ENCODE results near the gene AK6.
"Not testable (repeated sequence)": the region's sequence is repeated elsewhere in the genome, so short reads cannot be mapped to it uniquely, and the experiment has no call there.

AK6 gene

DNA sequence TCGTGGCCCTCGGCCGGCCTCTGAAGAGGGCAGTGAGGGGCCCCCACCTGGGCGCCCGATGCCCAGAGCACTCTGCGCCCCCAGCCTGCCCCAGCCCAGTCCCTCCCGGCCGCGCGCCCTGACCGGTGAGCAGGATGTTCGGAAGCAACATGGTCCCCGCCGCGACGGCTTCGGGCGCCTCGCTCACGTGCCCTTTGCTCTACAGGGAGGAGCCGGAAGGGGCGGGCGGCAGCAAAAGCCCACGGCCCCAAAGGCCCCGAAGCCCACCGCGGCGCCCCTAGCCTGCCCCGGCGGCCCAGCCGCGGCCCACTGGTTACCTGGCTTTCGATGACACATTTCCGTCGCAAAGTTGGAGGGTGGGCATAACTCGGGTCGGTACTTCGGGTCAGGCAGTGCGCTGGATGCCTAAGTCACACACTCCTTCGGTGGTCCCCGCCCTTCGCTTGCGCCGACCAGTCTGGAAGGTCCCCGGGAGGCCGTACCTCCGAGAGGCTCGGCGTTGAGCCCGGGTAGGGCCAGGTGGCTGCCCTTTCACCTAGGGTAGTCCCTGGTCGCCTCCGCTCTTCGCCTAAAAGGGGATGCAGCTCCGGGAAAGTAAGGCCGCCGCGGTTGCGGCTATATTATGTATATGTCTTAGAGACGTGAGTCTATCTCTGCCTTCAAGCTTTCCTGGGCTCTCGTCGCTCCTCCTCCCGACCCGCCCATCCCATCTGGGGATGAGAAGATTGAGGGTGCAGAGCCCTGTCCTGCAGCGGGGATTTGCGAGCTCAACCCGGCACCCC is at the start of gene AK6, which contains the start of the genes RAD17 and TAF9:
AK6 (minus strand) TSS at position 181 of the 782 bp plus-strand sequence; CDS start at position 151, 30 bp downstream.
RAD17 (plus strand) TSS at position 479 of the 782 bp plus-strand sequence. CDS start 2,391 bp downstream, outside the sequence.
TAF9 (minus strand) TSS at position 181 of the 782 bp plus-strand sequence. CDS start 3,783 bp downstream, outside the sequence.
- peak; percentile 83 for DNase-seq (ENCODE audit: low read depth)

DNA sequence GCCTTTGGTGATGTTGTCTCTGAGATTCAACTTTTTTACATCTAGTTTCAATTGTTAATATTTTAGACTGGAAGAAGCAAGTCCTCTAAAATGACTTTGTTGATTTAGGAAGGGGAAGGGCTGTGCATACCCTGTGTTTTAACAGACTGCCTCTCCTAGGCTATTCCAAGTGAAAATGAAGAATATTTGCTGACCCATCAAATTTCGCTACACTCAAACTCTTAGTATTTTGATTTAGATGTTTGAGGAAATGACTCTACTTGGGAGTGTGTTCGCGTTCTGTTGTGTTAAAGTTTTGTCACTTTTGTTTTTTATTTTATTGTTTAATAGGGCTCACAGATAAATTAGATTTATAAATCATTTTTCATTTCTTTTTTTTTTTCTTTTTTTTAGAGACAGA is 49.2 kb upstream of the AK6 start:
- DNase-seq (ENCODE audit: low read depth) = no peak

DNA sequence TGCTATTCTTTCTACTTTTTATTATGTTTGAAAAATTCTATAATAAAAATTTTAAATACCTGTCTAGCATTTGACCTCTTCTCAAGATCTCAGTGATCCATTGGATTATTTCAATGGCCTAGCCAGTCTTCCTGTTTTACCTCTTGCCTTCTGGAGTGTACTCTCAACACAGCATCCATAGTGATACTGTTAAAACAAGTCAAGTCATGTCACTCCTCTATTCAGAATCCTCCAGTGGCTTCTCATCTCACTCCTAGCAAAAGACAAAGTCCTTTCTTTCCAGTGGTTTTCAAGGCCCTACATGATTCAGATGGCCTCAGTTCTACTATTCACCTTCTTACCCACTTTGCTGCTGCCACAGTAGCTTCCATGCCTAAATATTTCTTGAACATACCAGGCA is 47.4 kb upstream of the AK6 start:
- DNase-seq (ENCODE audit: low read depth) = no peak

DNA sequence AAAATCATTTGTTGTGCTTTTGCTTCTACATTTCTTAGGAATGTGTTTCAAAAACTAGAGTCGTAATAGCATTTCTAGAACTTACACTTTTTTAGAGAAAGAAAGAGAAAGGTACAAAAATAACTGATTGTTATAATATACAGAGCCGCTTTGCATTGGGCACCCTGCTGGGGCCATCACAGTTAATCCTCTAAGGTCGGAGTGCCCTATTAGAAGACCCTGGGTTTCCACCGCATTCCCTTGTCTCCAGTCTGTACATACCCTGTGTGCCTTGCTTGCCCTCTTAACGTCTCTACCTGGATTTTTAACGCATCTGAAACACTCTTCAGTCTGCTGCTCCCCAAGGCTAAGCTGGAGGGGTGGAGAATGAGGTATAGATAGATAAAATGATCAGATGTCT is 46.9 kb upstream of the AK6 start:
- DNase-seq (ENCODE audit: low read depth) = no peak

- DNase-seq (ENCODE audit: low read depth) = no peak
Observed at GRCh38 chr5:69415584-69415958, 46.3 kb upstream of the AK6 start.

DNA sequence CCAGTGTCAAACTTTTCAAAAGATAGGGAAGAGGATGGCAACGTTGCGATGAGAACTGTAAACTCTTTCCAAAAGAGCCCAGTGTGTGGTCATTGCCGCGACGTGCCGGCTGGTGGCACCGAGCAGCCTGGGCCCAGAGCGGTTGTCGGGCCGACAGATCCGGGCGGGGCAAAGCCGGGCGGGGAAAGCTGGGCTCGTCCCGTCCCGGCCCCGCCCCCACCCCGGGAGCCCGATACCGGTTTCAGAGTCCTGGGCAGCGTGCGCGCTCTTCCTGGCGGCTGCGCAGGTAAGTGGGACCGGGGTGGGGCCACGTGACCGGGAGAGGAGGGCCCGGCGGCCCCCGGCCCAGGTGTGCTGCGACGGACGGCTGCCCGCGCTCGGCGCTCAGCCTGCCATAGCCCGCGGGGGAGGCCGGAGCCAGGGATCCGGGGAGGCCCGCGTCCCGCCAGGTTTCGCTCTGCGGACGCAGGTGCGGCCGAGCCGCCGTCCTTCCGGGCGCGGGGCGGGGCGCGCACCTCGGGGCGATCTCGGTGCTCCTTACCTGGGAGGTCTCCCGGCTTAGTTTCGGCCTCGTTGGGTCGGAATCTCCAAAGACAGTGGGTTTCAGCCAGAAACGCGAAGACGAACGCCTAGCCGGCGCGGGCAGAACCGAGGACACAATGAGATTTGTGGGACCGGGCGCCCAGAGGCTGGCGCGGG is 45.7 kb upstream of the AK6 start, which contains the start of gene MARVELD2:
MARVELD2 (plus strand) TSS at position 232 of the 699 bp plus-strand sequence. CDS start 4,270 bp downstream, outside the sequence.
- no peak for DNase-seq (ENCODE audit: low read depth)

- no peak for DNase-seq (ENCODE audit: low read depth)
Observed at GRCh38 chr5:69404659-69405330, 35.5 kb upstream of the AK6 start.

- DNase-seq (ENCODE audit: low read depth) = no peak
Observed at GRCh38 chr5:69378376-69378775, 9.1 kb upstream of the AK6 start.

- DNase-seq (ENCODE audit: low read depth) = no peak
Observed at GRCh38 chr5:69374911-69375446, 5.7 kb upstream of the AK6 start.

DNA sequence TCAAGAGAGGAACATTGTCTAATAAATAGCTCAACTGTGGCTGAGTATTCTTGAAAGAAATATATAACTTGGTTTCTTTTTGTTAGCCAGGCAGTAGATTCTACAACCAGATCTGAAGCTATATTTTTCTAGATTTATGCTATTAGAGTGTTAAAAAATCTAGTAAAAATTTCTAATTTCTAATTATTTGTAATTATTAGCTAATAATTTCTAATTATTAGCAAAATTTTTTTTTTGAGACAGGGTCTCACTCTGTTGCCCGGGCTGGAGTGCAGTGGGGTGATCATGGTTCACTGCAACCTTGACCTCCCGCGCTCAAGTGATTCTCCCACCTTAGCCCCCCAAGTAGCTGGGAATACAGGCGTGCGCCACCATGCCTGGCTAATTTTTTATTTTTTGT is 3.1 kb upstream of the AK6 start:
- DNase-seq (ENCODE audit: low read depth) = no peak

DNA sequence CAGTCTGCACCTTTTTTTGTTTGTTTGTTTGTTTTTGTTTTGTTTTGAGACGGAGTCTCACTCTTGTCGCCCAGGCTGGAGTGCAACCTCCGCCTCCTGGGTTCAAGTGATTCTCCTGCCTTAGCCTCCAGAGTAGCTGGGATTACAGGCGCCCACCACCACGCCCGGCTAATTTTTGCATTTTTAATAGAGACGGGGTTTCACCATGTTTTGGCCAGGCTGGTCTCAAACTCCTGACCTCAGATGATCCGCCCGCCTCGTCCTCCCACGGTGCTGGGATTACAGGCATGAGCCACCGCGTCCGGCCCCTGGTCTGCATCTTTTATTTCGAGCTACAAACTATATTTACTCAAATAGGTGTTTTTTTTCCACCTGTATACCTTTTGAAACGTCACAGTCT is 1.0 kb upstream of the AK6 start:
- not testable (repeated sequence) for DNase-seq (ENCODE audit: low read depth)

- no peak for DNase-seq (ENCODE audit: low read depth)
Observed at GRCh38 chr5:69368458-69369339, 621 bp downstream of the AK6 start.

DNA sequence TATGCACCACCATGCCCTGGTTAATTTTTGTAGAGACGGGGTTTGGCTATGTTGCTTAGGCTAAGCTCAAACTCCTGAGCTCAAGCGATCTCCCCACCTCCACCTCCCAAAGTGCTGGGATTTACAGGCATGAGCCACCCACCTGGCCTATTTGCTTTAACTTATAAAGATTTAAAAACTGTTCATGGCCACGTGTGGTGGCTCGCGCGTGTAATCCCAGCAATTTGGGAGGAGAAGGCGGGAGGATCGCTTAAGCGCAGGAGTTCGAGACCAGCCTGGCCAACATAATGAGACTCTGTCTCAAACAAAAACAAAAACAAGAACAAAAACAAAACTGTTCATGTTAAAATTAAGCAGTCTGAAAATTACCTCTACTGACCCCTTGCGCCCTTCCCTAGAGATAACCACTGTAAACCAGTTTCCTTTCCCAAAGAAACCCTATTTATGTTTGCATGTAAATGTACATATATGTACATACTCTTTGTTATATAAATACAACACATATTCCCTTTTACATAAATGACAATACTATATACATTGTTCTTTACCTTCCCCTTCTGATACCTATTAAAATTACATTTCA is 1.5 kb downstream of the AK6 start:
- DNase-seq (ENCODE audit: low read depth) = no peak

DNA sequence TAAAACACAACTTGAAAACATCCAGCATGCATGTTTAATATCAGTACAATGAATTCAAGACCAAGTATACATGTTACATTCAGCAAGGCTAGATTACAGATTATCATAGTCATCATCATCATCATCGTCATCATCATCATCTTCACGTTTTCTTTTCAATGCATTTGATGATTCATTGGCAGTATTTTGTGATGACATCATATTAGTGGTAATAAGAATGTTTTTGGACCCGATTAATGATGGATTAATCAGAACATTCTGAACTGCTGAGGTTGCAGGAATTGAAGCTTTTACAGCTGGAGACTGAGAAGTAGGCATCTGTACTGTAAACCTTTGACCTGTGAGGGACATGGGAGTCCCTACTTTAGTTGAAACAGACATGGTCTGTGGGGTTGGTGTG is 4.5 kb downstream of the AK6 start:
- DNase-seq (ENCODE audit: low read depth) = no peak

- no peak for DNase-seq (ENCODE audit: low read depth)
Observed at GRCh38 chr5:69364414-69364813, 4.9 kb downstream of the AK6 start.

GRCh38 chr5:69360442-69360841 is 8.9 kb downstream of the AK6 start:
- no peak for DNase-seq (ENCODE audit: low read depth)

DNA sequence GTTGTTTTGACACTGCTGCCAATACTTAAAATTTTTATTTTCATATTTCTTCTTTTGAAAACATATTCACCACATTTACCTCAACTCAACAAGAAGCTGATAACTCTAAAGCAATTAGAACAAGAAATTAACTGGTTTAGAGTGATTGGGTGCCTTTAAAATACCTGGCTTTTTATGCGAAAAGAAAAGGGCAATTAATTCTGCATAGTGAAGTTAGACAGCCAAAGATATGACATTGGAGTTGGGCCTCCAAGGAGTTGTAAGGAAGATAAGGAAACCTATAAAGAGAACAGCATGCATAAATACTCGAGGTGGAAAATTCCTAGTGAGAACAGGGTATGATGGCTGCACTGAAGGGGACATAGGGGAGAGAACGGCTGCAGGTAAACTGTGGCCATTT is 9.6 kb downstream of the AK6 start:
- no peak for DNase-seq (ENCODE audit: low read depth)

DNA sequence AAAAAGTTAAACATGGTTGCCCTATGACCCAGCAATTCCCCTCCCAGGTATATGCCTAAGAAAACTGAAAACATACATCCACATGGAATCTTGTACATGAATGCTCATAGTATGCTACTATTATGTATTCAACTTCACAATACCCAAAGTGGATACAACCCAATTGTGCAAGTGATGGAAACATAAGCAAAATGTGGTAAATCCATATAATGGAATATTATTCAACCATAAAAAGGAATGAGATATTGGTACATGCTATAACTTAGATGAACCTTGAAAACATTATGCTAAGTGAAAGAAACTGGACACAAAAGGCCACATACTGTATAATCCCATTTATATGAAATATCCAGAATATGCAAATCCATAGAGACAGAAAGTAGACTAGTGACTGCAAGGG is 18.7 kb downstream of the AK6 start:
- no peak for DNase-seq (ENCODE audit: low read depth)

GRCh38 chr5:69343083-69343482 is 26.2 kb downstream of the AK6 start:
- DNase-seq (ENCODE audit: low read depth) = no peak

DNA sequence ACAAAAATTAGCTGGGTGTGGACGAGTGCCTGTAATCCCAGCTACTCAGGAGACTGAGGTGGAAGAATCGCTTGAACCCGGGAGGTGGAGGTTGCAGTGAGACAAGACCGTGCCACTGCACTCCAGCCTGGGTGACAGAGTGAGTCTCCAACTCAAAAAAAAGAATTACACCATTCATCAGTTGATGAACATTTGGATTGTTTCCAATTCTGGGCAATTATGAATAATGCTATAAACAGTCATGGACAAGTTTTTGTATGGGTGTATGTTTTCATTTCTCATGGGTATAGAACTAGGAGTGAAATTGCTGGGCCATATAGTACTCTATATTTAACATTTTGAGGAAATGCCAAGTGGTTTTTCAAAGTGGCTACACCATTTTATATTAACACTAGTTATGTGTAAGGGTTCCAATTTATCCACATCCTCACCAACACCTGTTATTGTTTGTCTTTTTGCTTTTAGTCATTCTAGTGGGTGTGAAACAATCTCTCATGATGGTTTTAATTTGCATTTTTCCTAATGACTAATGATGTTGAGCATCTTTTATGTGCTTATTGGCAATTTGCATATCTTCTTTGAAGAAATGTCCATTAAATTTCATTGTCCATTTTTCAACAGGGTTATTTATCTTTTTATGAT is 27.7 kb downstream of the AK6 start:
- DNase-seq (ENCODE audit: low read depth) = no peak

Data from GM04504 (cell line).